Lower lobe of right lung (tissue), 2 donors: ENCODE data around the gene CSDE1. TPM values are rescaled to one million over a fixed set of nuclear protein-coding genes. Genes with fewer than 3 reads are reported as not detected.
"Not testable (repeated sequence)": the region's sequence is repeated elsewhere in the genome, so short reads cannot be mapped to it uniquely, and the experiment has no call there.

Experiments
- ATAC-seq, 2 donors: fragments of 200-7000 bp; cut with Tn5 transposase; one replicate each; pipeline ENCODE4 v1.9.1; 2020 to 2022; ENCODE audit warnings: mild to moderate bottlenecking in 2 of 2, moderate library complexity in 2 of 2
- DNase-seq: peaks from one replicate; pipeline ENCODE4 v3.0.0-alpha.2; 2020
- H3K27ac ChIP-seq: fragments of 200-600 bp; one replicate; pipeline ENCODE4 v1.8.0; 2022
- H3K27me3 ChIP-seq: fragments of 200-600 bp; one replicate; pipeline ENCODE4 v1.8.0; 2022; ENCODE audit warnings: low read depth
- H3K36me3 ChIP-seq: fragments of 200-600 bp; one replicate; pipeline ENCODE4 v1.8.0; 2022; ENCODE audit warnings: mild to moderate bottlenecking
- H3K4me1 ChIP-seq: fragments of 200-600 bp; one replicate; pipeline ENCODE4 v1.8.0; 2022
- H3K4me3 ChIP-seq: fragments of 200-600 bp; one replicate; pipeline ENCODE4 v1.8.0; 2022; ENCODE audit warnings: mild to moderate bottlenecking
- H3K9me3 ChIP-seq: fragments of 200-600 bp; one replicate; pipeline ENCODE4 v1.8.0; 2022
- intact Hi-C: fragments of 100-400 bp; cut with DNase I; formaldehyde crosslinking; loops from one replicate; pipeline ENCODE4 v1.11.0; 2022
- total RNA-seq: library from RNA; stranded (reverse); fragmentation: NEBNext Ultra II Directional; extraction: Animal tissue kit (Norgen Biotek cat#: 25700); gene quantifications from one replicate; pipeline ENCODE4 v1.2.1, GENCODE V29; 2021
- TF ChIP-seq, protein P1 (sequence below): fragments of 200-600 bp; IDR thresholded peaks from one replicate; pipeline ENCODE4 v1.8.0; 2022; ENCODE audit warnings: antibody characterized with exemption, mild to moderate bottlenecking
- donor health status: DM: no; HTN: yes; CAD: no; lungs with severe emphysema.

Gene CSDE1
- total RNA-seq, 1 donor from 2014 or later = 543 TPM

DNA sequence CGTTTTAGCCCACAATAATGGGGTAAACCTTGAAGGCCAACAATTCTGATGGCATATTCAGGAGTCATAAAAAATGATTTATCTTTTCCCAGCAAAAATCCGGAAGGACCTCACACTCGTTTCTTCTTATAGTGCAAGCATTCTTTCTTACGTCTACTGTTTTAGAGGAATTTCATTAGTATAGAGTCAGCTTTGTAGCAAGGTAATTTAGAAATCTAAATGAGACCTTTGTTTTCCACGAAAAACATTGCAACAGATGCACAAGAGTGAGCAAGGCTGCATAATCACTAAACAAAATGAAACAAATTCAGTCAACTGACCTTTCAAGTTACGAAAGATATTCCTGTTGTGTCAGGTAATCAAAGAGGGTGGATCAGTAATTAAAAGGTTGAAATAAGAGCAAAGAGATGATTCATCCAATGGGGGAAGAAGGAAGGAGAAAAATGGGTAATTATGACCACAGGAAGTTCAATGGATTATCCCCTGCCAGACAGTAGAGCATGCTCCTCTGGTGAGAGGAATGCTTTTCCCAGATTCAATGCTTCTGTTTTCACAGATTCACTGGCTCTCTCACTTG lies 560 bp upstream of the CSDE1 start:
- Histone ChIP-seq H3K4me3 (peak overlapping the region; percentile 94), H3K9me3 (no peaks in the 10 kb centered on the region), H3K36me3 (no peaks in the 10 kb centered on the region), H3K27ac (peak overlapping the region; percentile 100), H3K4me1 (peaks cover 36% of the 10 kb centered on the region), H3K27me3 (no peaks in the 10 kb centered on the region)
- TF ChIP-seq, protein P1, sequence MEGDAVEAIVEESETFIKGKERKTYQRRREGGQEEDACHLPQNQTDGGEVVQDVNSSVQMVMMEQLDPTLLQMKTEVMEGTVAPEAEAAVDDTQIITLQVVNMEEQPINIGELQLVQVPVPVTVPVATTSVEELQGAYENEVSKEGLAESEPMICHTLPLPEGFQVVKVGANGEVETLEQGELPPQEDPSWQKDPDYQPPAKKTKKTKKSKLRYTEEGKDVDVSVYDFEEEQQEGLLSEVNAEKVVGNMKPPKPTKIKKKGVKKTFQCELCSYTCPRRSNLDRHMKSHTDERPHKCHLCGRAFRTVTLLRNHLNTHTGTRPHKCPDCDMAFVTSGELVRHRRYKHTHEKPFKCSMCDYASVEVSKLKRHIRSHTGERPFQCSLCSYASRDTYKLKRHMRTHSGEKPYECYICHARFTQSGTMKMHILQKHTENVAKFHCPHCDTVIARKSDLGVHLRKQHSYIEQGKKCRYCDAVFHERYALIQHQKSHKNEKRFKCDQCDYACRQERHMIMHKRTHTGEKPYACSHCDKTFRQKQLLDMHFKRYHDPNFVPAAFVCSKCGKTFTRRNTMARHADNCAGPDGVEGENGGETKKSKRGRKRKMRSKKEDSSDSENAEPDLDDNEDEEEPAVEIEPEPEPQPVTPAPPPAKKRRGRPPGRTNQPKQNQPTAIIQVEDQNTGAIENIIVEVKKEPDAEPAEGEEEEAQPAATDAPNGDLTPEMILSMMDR = no peak
- intact Hi-C loops = no loop called here
- ATAC-seq = no peak
- no peak for DNase-seq

DNA sequence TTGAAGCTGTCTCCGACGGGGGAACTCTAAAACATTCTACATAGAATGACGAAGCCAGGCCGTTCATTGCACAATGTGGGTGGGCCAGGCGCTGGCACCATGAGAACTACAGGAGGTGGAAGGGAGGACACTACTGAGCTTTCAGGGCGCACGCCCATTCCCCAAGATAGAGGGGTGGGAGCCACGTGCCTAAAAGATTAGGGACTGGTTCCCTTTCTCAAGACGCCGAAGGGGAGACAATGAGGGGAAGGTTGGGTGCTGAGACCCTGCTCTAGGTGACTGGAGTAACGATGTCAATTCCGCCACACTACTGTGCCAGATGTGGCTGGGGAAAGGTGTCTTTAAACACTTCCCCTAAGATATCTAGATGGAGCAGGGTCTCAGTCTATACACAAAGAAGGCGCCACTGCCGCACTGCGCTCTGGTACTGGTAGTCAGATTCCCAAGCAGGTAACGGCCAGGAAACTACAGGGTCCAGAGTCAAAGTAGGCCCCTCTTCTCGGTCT lies 782 bp downstream of the CSDE1 start:
- peak overlapping the region; percentile 94 for H3K4me3 ChIP-seq
- H3K9me3 ChIP-seq = no peaks in the 10 kb centered on the region
- ATAC-seq = peak; percentile 22 to 34
- H3K27me3 ChIP-seq = no peaks in the 10 kb centered on the region
- intact Hi-C loops = no loop called here
- peak; percentile 58 for DNase-seq
- peak overlapping the region; percentile 100 for H3K27ac ChIP-seq
- TF ChIP-seq, protein P1 = no peak
- H3K4me1 ChIP-seq = peaks cover 49% of the 10 kb centered on the region
- no peaks in the 10 kb centered on the region for H3K36me3 ChIP-seq

DNA sequence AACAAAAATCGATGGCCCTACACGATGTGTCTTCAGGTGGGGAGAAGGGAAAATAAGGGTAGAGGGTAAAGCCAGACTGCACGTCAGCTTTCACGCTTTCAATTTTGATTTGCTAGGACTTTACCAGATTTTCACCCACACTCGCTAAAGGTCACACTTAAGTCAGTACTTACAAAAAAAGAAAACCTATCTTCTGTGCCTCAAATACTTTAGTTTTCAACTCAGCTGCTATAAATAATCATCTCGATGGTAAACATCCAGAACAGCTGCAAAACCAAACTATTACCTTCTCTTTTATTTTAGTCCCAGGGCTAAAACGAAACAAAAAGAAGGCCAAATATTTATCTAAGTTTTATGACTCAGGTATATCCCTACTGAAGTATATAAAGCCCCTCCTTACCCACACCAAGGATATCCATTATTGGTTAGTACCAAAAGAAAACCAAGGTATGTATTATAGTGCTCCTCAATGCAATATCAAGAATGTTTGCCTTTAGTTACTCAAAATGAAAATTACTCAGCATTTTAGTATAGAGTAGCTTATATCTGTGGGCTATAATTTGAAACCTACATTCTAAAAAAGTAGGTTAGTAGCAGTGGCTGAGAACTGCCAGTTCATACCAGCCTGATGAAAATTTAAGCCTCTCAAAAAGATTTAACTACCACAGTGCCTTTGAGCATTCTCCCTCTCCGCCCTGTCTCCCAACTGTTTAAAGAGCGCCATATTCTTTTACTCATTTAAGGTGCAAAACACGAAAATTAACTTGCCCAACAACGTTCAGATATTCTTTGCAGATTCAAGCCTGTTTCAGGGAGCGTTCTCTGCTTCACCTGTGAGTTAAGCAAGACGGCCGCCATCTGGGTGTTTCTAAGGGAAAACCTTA lies 1.5 kb downstream of the CSDE1 start:
- DNase-seq (no peak), ATAC-seq (no peak)
- H3K36me3 ChIP-seq = no peaks in the 10 kb centered on the region
- intact Hi-C loops = no loop called here
- peaks cover 57% of the 10 kb centered on the region for H3K4me1 ChIP-seq
- H3K9me3 ChIP-seq = no peaks in the 10 kb centered on the region
- TF ChIP-seq, protein P1 = no peak
- H3K27ac ChIP-seq = peak overlapping the region; percentile 100
- H3K4me3 ChIP-seq = peak overlapping the region; percentile 94
- H3K27me3 ChIP-seq = no peaks in the 10 kb centered on the region

DNA sequence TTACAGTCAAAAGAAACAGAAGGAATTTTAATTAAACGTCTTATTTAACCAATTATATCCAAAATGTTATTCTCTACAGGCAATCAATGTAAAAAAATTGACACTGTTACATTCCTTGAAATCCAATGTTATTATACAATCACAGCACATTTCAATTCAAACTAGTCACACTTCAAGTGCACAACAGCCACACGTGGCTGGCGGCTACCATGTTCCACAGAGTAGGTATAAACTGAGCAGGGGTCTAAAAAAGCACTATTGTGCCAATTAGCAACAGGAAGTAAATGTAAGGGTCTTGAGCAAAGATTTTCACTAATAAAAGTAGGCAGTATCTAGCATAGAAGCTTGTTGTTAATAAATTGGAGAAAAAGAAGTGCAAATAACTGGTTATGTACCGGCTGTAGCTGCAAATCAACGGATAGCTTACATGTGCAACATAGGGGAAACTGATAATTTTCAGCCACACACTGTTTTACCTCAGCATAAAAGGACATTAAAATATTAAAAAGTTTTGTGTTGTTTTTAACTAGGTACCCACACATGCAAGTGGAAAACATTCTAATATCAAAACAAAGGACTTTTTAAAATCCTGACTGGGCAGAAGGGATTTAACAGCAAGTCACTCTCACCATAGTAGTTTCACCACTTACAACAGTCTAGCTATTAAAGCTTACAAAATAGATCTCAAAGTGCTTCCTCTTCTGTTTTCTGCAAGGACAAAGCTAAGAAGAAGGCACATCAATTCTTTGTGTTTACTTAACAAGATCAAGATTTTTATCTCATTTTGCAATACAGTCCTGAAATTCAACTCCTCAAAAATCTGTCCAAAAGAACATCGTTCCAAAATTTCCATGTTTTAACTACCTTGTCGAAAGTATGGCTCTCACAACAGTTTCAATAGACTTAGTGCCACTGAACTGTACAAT lies 2.5 kb downstream of the CSDE1 start:
- intact Hi-C loops = no loop called here
- TF ChIP-seq, protein P1 = no peak
- Histone ChIP-seq H3K27ac (no peak overlapping the region), H3K36me3 (no peaks in the 10 kb centered on the region), H3K9me3 (no peaks in the 10 kb centered on the region), H3K4me1 (peaks cover 67% of the 10 kb centered on the region), H3K4me3 (peak overlapping the region; percentile 94), H3K27me3 (no peaks in the 10 kb centered on the region)
- ATAC-seq (no peak), DNase-seq (no peak)

DNA sequence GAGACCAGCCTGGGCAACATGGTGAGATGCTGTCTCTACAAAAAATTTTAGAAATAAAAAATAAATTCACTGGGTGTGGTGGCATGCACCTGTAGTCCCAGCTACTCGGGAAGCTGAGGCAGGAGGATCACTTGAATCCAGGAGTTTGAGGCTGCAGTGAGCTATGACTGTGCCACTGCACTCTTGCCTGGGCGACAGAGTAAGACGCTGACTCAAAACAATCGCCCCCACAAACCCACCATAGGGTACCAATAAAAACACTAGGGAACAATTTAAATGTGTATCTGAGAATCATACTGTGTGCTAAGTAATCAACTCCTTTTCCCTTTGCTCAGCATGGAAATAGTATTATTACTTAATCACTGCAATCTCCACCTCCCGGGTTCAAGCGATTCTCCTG lies 4.1 kb downstream of the CSDE1 start:
- DNase-seq, intact Hi-C loops, ATAC-seq, H3K9me3 ChIP-seq, H3K27me3 ChIP-seq, H3K4me3 ChIP-seq, H3K27ac ChIP-seq: not testable (repeated sequence)
- Histone ChIP-seq H3K36me3 (peaks cover 15% of the 10 kb centered on the region), H3K4me1 (peaks cover 82% of the 10 kb centered on the region)
